DND-41 (cell line): ENCODE measurements around the gene TBC1D22A.

Experiments used
- ATAC-seq: fragments of 200-7000 bp; cut with Tn5 transposase; 3 replicates; pipeline ENCODE4 v1.9.1; 2021; ENCODE audit warnings: low read depth; ENCODE audit not compliant: insufficient read depth
- DNase-seq: peaks from one replicate; pipeline ENCODE4 v3.0.0-alpha.2; 2020
- H2AFZ ChIP-seq: 2 replicates; pipeline ENCODE4 v1.6.0; 2012; ENCODE audit warnings: low read depth, low read length
- H3K27ac ChIP-seq: 2 replicates; pipeline ENCODE4 v1.5.1; 2012; ENCODE audit warnings: low read length, inconsistent platforms
- H3K27me3 ChIP-seq: fragments of 200-600 bp; sonication (generic); 2 replicates; pipeline ENCODE4 v1.6.0; 2012; ENCODE audit warnings: low read length, mild to moderate bottlenecking, inconsistent platforms; ENCODE audit not compliant: insufficient read depth, poor library complexity
- H3K36me3 ChIP-seq: 2 replicates; pipeline ENCODE4 v1.5.1; 2012; ENCODE audit warnings: low read length, inconsistent platforms; ENCODE audit not compliant: insufficient read depth
- H3K4me1 ChIP-seq: 2 replicates; pipeline ENCODE4 v1.5.1; 2012; ENCODE audit warnings: mild to moderate bottlenecking, low read length; ENCODE audit not compliant: insufficient read depth
- H3K4me2 ChIP-seq: 2 replicates; pipeline ENCODE4 v1.6.0; 2012; ENCODE audit warnings: mild to moderate bottlenecking, moderate library complexity, low read length, inconsistent platforms; ENCODE audit not compliant: insufficient read depth
- H3K4me3 ChIP-seq, 2 experiments: fragments of 200-600 bp in 1 of 2; shearing (Covaris generic) in 1 of 2; 2 replicates each; pipeline ENCODE4 v1.5.1; 2012 to 2016; ENCODE audit warnings: inconsistent platforms in 2 of 2, low read length in 2 of 2, mild to moderate bottlenecking in 2 of 2, low read depth in 1 of 2, moderate library complexity in 1 of 2
- H3K79me2 ChIP-seq: 2 replicates; pipeline ENCODE4 v1.6.0; 2012; ENCODE audit warnings: low read length, inconsistent platforms; ENCODE audit not compliant: insufficient read depth
- H3K9ac ChIP-seq: 2 replicates; pipeline ENCODE4 v1.6.0; 2012; ENCODE audit warnings: low read depth, mild to moderate bottlenecking, inconsistent platforms, low read length, moderate library complexity
- H3K9me3 ChIP-seq: 2 replicates; pipeline ENCODE4 v1.5.1; 2012; ENCODE audit warnings: low read length, moderate library complexity, mild to moderate bottlenecking, inconsistent platforms; ENCODE audit not compliant: insufficient read depth, severe bottlenecking
- H4K20me1 ChIP-seq: 2 replicates; pipeline ENCODE4 v1.6.0; 2012; ENCODE audit warnings: low read length; ENCODE audit not compliant: insufficient read depth
- EZH2 ChIP-seq: IDR thresholded peaks from 3 replicates; pipeline ENCODE4 v1.6.1; 2012; ENCODE audit warnings: borderline replicate concordance, low read depth, mild to moderate bottlenecking, moderate library complexity, low read length, inconsistent platforms; ENCODE audit not compliant: severe bottlenecking
- TF ChIP-seq, protein P1 (sequence below): IDR thresholded peaks from 2 replicates; pipeline ENCODE4 v1.5.1; 2012; ENCODE audit warnings: borderline replicate concordance, low read length, moderate library complexity, mild to moderate bottlenecking; ENCODE audit not compliant: poor library complexity, severe bottlenecking; ENCODE audit errors: extremely low read depth

Gene TBC1D22A

DNA sequence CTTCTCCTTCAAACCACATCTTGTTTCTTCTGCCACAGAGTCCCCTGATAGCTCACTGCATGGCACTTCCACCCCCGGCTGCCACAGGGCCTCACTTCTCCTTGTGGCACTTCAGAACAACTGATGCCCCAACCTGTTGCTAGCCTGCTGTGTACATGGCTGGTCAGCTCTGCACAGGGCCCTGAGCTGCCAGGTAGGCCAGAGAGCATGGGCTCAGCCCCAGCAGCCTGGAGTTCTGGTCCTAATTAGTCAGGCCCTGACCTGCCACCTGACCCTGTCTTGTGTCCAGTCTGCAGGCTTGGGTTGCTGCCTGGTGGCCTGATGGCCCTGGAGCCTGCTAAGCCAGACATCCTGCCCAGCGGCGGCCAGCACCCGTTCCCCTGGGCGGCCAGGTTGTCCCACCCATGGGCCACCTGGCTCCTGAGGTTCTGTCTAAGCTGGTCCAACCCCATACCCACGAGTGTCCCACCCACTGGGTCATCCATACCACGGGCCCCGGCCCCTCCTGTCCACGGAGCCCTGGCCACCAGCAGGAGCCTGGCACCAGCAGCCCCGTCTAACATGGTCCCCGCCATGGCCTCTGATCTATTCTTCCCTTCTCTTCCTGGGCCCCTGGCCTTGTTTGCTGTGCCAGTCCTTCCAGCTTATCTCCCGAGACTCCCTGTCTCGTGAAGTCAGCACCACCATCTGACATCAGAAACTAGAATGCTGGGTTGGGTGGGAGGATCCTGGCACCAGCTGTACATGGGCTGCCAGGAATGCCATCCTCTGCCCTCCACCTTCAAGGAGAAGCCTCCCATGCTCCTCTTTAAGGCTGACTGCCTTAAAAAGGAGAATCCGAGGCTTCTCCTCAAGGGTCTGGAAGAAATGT lies 21.3 kb upstream of the TBC1D22A start:
- H3K4me3 ChIP-seq = no peak overlapping the region

DNA sequence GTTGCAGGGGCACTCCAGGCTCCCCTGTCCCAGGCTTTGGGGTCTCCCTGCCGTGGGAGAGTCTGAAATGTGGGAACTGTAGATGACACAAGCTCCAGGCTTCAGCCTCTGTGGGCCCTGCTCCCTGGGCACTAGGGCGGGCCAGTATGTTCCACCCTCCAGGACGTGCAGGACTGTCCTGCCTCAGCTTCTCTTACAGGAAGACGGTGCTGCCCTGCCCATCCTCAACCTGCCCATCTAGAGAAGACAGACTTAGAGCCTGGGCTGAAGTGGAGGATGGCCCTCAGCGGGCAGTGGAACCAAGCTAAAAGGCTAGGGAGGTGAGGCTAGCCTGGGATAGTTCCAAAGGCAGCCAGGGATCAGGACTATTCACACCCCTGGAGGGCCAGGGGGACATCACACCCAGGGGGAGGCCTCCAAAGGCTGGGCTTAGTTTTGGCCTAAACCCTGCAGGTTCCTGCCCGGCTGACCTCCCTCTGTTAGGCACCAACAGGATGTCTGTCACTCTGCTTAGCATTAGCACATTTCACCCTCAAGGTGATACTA lies 20.4 kb upstream of the TBC1D22A start:
- Histone ChIP-seq H4K20me1 (no peaks in the 10 kb centered on the region; the same call in 1 of the 2 replicates), H3K9me3 (no peaks in the 10 kb centered on the region), H2AFZ (no peak overlapping the region), H3K36me3 (no peaks in the 10 kb centered on the region), H3K4me3 (no peak overlapping the region), H3K79me2 (peaks cover 13% of the 10 kb centered on the region), H3K27ac (no peak overlapping the region), H3K9ac (no peak overlapping the region), H3K4me2 (no peak overlapping the region), H3K27me3 (no peaks in the 10 kb centered on the region), H3K4me1 (peaks cover 13% of the 10 kb centered on the region)
- TF ChIP-seq, protein P1, sequence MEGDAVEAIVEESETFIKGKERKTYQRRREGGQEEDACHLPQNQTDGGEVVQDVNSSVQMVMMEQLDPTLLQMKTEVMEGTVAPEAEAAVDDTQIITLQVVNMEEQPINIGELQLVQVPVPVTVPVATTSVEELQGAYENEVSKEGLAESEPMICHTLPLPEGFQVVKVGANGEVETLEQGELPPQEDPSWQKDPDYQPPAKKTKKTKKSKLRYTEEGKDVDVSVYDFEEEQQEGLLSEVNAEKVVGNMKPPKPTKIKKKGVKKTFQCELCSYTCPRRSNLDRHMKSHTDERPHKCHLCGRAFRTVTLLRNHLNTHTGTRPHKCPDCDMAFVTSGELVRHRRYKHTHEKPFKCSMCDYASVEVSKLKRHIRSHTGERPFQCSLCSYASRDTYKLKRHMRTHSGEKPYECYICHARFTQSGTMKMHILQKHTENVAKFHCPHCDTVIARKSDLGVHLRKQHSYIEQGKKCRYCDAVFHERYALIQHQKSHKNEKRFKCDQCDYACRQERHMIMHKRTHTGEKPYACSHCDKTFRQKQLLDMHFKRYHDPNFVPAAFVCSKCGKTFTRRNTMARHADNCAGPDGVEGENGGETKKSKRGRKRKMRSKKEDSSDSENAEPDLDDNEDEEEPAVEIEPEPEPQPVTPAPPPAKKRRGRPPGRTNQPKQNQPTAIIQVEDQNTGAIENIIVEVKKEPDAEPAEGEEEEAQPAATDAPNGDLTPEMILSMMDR = no peak
- no peak for TF ChIP-seq EZH2
- DNase-seq (no peak), ATAC-seq (no peak)

More for the DNA sequence above, 21.3 kb upstream of the TBC1D22A start:
- no peaks in the 10 kb centered on the region for H3K9me3 ChIP-seq
- no peak overlapping the region for H2AFZ ChIP-seq
- no peak overlapping the region for H3K9ac ChIP-seq
- no peak for ATAC-seq
- peaks cover 22% of the 10 kb centered on the region for H3K4me1 ChIP-seq
- H3K79me2 ChIP-seq = peaks cover 22% of the 10 kb centered on the region
- no peaks in the 10 kb centered on the region for H3K27me3 ChIP-seq
- no peak for TF ChIP-seq EZH2
- TF ChIP-seq, protein P1 = no peak
- H3K36me3 ChIP-seq = peaks cover 2% of the 10 kb centered on the region; the same call in 1 of the 2 replicates
- DNase-seq = no peak
- peaks cover 7% of the 10 kb centered on the region for H4K20me1 ChIP-seq
- no peak overlapping the region for H3K4me2 ChIP-seq
- H3K27ac ChIP-seq = no peak overlapping the region

DNA sequence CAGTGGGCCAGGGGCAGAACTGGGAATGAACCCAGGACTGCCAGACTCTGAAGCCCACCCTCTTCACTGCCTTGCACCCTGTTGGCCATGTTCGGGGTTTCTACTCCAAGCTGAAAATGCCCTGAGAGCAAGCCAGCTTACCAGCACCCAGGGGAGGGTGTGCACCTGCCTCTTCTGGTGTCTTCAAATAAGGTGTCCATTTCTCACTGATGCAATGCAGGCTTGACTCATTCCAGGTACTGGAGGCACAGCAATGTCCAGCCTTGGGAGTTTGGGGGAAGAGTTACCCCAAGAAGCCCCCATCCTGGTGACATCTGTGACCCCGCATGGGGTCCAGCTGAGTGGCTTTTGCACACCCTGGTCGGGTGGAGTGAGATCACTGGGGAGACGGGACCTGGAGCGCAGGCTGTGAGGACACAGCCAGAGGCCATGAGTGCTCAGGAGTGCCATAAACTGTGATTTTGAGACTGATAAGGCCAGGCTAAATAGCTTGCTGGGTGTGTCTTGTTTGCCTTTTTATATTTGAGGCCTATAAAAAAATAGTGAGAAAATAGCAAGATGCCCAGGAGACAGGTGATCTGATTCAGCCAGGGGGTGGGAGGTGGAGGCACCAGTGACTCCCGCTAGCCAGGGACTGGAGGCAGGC lies 19.8 kb upstream of the TBC1D22A start:
- TF ChIP-seq, protein P1 = no peak
- TF ChIP-seq EZH2 = no peak
- Histone ChIP-seq H3K36me3 (no peaks in the 10 kb centered on the region), H3K4me1 (peaks cover 10% of the 10 kb centered on the region), H3K4me2 (no peak overlapping the region), H3K27me3 (no peaks in the 10 kb centered on the region), H2AFZ (no peak overlapping the region), H3K79me2 (peaks cover 7% of the 10 kb centered on the region), H4K20me1 (no peaks in the 10 kb centered on the region; the same call in 1 of the 2 replicates), H3K4me3 (no peak overlapping the region), H3K27ac (no peak overlapping the region), H3K9me3 (no peaks in the 10 kb centered on the region), H3K9ac (no peak overlapping the region)
- ATAC-seq (no peak), DNase-seq (no peak)
